Parathyroid adenoma (tissue), 2 donors: ENCODE results near the gene DIPK1B.

Experiments used
- H2AFZ ChIP-seq: fragments of 300-600 bp; sonication (generic); one replicate; pipeline ENCODE4 v1.7.0; 2017; ENCODE audit warnings: antibody characterized with exemption, mild to moderate bottlenecking
- H3K27ac ChIP-seq: fragments of 300-600 bp; sonication (generic); one replicate; pipeline ENCODE4 v1.7.0; 2017
- H3K27me3 ChIP-seq: fragments of 300-600 bp; sonication (generic); one replicate; pipeline ENCODE4 v1.7.0; 2017; ENCODE audit warnings: low read length; ENCODE audit not compliant: control insufficient read depth, insufficient read depth
- H3K36me3 ChIP-seq: fragments of 300-600 bp; sonication (generic); one replicate; pipeline ENCODE4 v1.7.0; 2017; ENCODE audit warnings: low read length; ENCODE audit not compliant: control insufficient read depth, insufficient read depth
- H3K4me1 ChIP-seq: fragments of 300-600 bp; sonication (generic); one replicate; pipeline ENCODE4 v1.7.0; 2017; ENCODE audit warnings: control low read depth
- H3K4me2 ChIP-seq: fragments of 300-600 bp; sonication (generic); one replicate; pipeline ENCODE4 v1.7.0; 2017; ENCODE audit warnings: low read length
- H3K4me3 ChIP-seq: fragments of 300-600 bp; sonication (generic); one replicate; pipeline ENCODE4 v1.7.0; 2017; ENCODE audit warnings: low read depth, low read length
- H3K79me2 ChIP-seq: fragments of 300-600 bp; sonication (generic); one replicate; pipeline ENCODE4 v1.7.0; 2017; ENCODE audit warnings: control low read depth
- H3K9ac ChIP-seq: fragments of 300-600 bp; sonication (generic); one replicate; pipeline ENCODE4 v1.7.0; 2017; ENCODE audit warnings: mild to moderate bottlenecking
- H3K9me3 ChIP-seq: fragments of 300-600 bp; sonication (generic); one replicate; pipeline ENCODE4 v1.7.0; 2017; ENCODE audit warnings: low read length; ENCODE audit not compliant: control insufficient read depth
- CTCF ChIP-seq: fragments of 300-600 bp; sonication (generic); IDR thresholded peaks from one replicate; pipeline ENCODE4 v1.7.0; 2017; ENCODE audit warnings: antibody characterized with exemption, mild to moderate bottlenecking
- donor health status: primary hyperparathyroidism.

DIPK1B gene

GRCh38 chr9:136722093-136722968 lies 10.0 kb downstream of the DIPK1B start:
- H2AFZ ChIP-seq = no peak overlapping the region
- no peak overlapping the region for H3K4me2 ChIP-seq
- H3K36me3 ChIP-seq = no peaks in the 10 kb centered on the region
- no peak overlapping the region for H3K4me3 ChIP-seq
- no peaks in the 10 kb centered on the region for H3K27me3 ChIP-seq
- no peak overlapping the region for H3K27ac ChIP-seq
- no peaks in the 10 kb centered on the region for H3K9me3 ChIP-seq
- H3K9ac ChIP-seq = no peak overlapping the region
- TF ChIP-seq CTCF = no peak
- H3K79me2 ChIP-seq = peaks cover 2% of the 10 kb centered on the region
- H3K4me1 ChIP-seq = peaks cover 2% of the 10 kb centered on the region

- H3K79me2 ChIP-seq = peaks cover 2% of the 10 kb centered on the region
- peaks cover 2% of the 10 kb centered on the region for H3K4me1 ChIP-seq
- no peaks in the 10 kb centered on the region for H3K27me3 ChIP-seq
- H3K4me2 ChIP-seq = no peak overlapping the region
- no peak overlapping the region for H3K9ac ChIP-seq
- no peaks in the 10 kb centered on the region for H3K9me3 ChIP-seq
- H3K36me3 ChIP-seq = no peaks in the 10 kb centered on the region
- no peak for TF ChIP-seq CTCF
- no peak overlapping the region for H2AFZ ChIP-seq
- H3K27ac ChIP-seq = no peak overlapping the region
- no peak overlapping the region for H3K4me3 ChIP-seq
Observed at GRCh38 chr9:136722969-136723356, 10.6 kb downstream of the DIPK1B start.

GRCh38 chr9:136723362-136723976 lies 11.1 kb downstream of the DIPK1B start:
- TF ChIP-seq CTCF = no peak
- Histone ChIP-seq H3K4me3 (no peak overlapping the region), H3K4me1 (peaks cover 2% of the 10 kb centered on the region), H3K36me3 (no peaks in the 10 kb centered on the region), H3K4me2 (no peak overlapping the region), H2AFZ (no peak overlapping the region), H3K9ac (no peak overlapping the region), H3K9me3 (no peaks in the 10 kb centered on the region), H3K79me2 (peaks cover 2% of the 10 kb centered on the region), H3K27ac (no peak overlapping the region), H3K27me3 (no peaks in the 10 kb centered on the region)

- H3K4me2 ChIP-seq = no peak overlapping the region
- H3K9me3 ChIP-seq = no peaks in the 10 kb centered on the region
- TF ChIP-seq CTCF = no peak
- H3K27ac ChIP-seq = no peak overlapping the region
- no peaks in the 10 kb centered on the region for H3K36me3 ChIP-seq
- H3K27me3 ChIP-seq = no peaks in the 10 kb centered on the region
- H2AFZ ChIP-seq = no peak overlapping the region
- H3K4me3 ChIP-seq = no peak overlapping the region
- peaks cover 2% of the 10 kb centered on the region for H3K79me2 ChIP-seq
- peaks cover 2% of the 10 kb centered on the region for H3K4me1 ChIP-seq
- H3K9ac ChIP-seq = no peak overlapping the region
Observed at GRCh38 chr9:136723989-136724388, 11.6 kb downstream of the DIPK1B start.
